SU-DHL-6 (cell line): ENCODE data around the gene LEKR1.

Source experiments
- H2AFZ ChIP-seq: fragments of 200-600 bp; sonication (generic); 2 replicates; pipeline ENCODE4 v1.6.1; 2014; ENCODE audit warnings: low read depth, mild to moderate bottlenecking, moderate library complexity, mixed read lengths, antibody characterized with exemption, low read length; ENCODE audit not compliant: severe bottlenecking
- H3F3A ChIP-seq: fragments of 200-600 bp; shearing (Covaris generic); 2 replicates; pipeline ENCODE4 v1.6.0; 2016; ENCODE audit warnings: antibody characterized with exemption, mild to moderate bottlenecking; ENCODE audit not compliant: insufficient read depth
- H3K27ac ChIP-seq: fragments of 200-600 bp; sonication (generic); 2 replicates; pipeline ENCODE4 v1.5.1; 2016; ENCODE audit warnings: low read depth, mild to moderate bottlenecking, low read length, moderate library complexity, mixed read lengths
- H3K27me3 ChIP-seq: fragments of 200-600 bp; sonication (generic), shearing (Covaris generic); 2 replicates; pipeline ENCODE4 v1.6.0; 2014; ENCODE audit warnings: mild to moderate bottlenecking, low read length
- H3K36me3 ChIP-seq: fragments of 200-600 bp; sonication (generic); 2 replicates; pipeline ENCODE4 v1.6.1; 2014; ENCODE audit warnings: mild to moderate bottlenecking, low read length, mixed read lengths
- H3K4me2 ChIP-seq: fragments of 300-600, 200-600 bp; shearing (Covaris generic), sonication (generic); 2 replicates; pipeline ENCODE4 v1.6.0; 2014; ENCODE audit warnings: low read length, low read depth, mild to moderate bottlenecking; ENCODE audit not compliant: poor library complexity, severe bottlenecking
- H3K4me3 ChIP-seq: fragments of 200-600 bp; sonication (generic); 2 replicates; pipeline ENCODE4 v1.5.1; 2014; ENCODE audit warnings: antibody characterized with exemption, low read length, mild to moderate bottlenecking, mixed read lengths; ENCODE audit not compliant: insufficient read depth, poor library complexity, severe bottlenecking
- H3K79me2 ChIP-seq: fragments of 200-600 bp; sonication (generic); 2 replicates; pipeline ENCODE4 v1.6.1; 2014; ENCODE audit warnings: mild to moderate bottlenecking, low read length, moderate library complexity; ENCODE audit not compliant: insufficient read depth
- H3K9ac ChIP-seq: fragments of 200-600 bp; sonication (generic); 2 replicates; pipeline ENCODE4 v1.7.0; 2014; ENCODE audit warnings: mild to moderate bottlenecking, low read length
- H3K9me2 ChIP-seq: fragments of 200-600 bp; sonication (generic); replicated peaks from 2 replicates; pipeline ENCODE4 v1.6.1; 2014; ENCODE audit warnings: low read length; ENCODE audit not compliant: insufficient read depth
- H3K9me3 ChIP-seq: fragments of 200-600 bp; sonication (generic); 2 replicates; pipeline ENCODE4 v1.6.1; 2014; ENCODE audit warnings: low read length, mixed read lengths; ENCODE audit not compliant: insufficient read depth
- H4K20me1 ChIP-seq: fragments of 200-600 bp; sonication (generic); 2 replicates; pipeline ENCODE4 v1.6.1; 2014; ENCODE audit warnings: low read depth, mild to moderate bottlenecking, antibody characterized with exemption, low read length, moderate library complexity, mixed read lengths
- CTCF ChIP-seq: fragments of 200-600 bp; sonication (generic); IDR thresholded peaks from one replicate; pipeline ENCODE4 v1.5.1; 2017; ENCODE audit warnings: antibody characterized with exemption, mild to moderate bottlenecking, low read length, moderate library complexity; ENCODE audit not compliant: insufficient read depth, poor library complexity, severe bottlenecking
- EZH2phosphoT487 ChIP-seq: fragments of 200-600 bp; sonication (generic), shearing (Covaris generic); conservative IDR thresholded peaks from 2 replicates; pipeline ENCODE4 v1.6.1; 2018; ENCODE audit warnings: mild to moderate bottlenecking, antibody characterized with exemption, low read length, moderate library complexity, mixed read lengths

Gene LEKR1

GRCh38 chr3:157026091-157026490 lies 199.9 kb downstream of the LEKR1 start:
- Histone ChIP-seq H3K4me3 (no peak overlapping the region), H3K9me2 (no peaks in the 10 kb centered on the region), H3K9me3 (no peaks in the 10 kb centered on the region), H3K27ac (no peak overlapping the region), H3K27me3 (no peaks in the 10 kb centered on the region), H3K4me2 (no peak overlapping the region), H2AFZ (no peak overlapping the region), H3K79me2 (no peaks in the 10 kb centered on the region), H3F3A (0 out of 2 replicates have a peak, but pooled peaks cover 3% of the 10 kb centered on the region), H3K36me3 (no peaks in the 10 kb centered on the region), H3K9ac (no peak overlapping the region), H4K20me1 (no peaks in the 10 kb centered on the region)
- no peak for TF ChIP-seq CTCF
- no peak for TF ChIP-seq EZH2phosphoT487

DNA sequence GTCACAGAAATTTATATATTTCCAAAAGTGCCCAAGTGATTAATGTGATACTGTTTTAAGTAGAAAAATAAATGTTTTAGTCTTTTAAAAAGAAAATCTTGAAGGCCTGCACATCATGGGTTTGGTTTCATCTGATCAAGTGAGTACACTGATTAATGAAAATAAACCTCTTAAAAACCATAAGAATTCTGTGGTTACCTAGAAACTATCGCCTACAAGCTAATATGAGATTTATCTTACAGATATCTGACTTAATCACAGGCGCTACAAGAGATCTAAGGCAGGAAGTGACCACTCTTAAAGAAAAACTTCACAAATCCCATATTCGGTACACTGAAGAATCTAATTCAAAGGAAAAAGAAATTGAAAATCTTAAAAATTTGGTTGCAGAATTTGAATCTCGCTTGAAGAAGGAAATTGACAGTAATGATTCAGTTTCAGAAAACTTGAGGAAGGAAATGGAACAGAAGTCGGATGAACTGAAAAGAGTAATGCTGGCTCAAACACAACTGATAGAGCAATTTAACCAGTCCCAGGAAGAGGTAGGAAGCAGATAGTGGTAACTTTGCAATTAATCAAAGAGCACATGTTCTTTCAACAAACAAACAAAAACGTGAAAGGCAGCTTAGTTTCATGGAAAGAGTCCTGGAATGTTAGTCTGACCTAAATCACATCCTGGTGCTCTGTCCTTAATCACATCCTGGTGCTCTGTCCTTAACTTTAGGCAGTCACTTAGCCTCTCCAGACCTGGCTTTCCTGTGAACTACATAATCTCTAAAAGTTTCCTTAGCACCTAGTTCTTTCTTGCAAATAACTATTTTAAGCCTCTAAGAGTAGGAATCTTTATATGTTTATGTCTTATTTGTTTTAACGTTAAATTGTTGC lies 201.9 kb downstream of the LEKR1 start:
- Histone ChIP-seq H3K4me3 (no peak overlapping the region), H3K27ac (no peak overlapping the region), H3K27me3 (no peaks in the 10 kb centered on the region), H4K20me1 (no peaks in the 10 kb centered on the region), H3K36me3 (no peaks in the 10 kb centered on the region), H3K4me2 (no peak overlapping the region), H3K9me3 (no peaks in the 10 kb centered on the region), H2AFZ (no peak overlapping the region), H3K9ac (no peak overlapping the region), H3F3A (0 out of 2 replicates have a peak, but pooled peaks cover 3% of the 10 kb centered on the region), H3K79me2 (no peaks in the 10 kb centered on the region), H3K9me2 (no peaks in the 10 kb centered on the region)
- no peak for TF ChIP-seq CTCF
- no peak for TF ChIP-seq EZH2phosphoT487

- Histone ChIP-seq H3K4me2 (peak overlapping the region; percentile 33), H4K20me1 (no peaks in the 10 kb centered on the region), H3K9me2 (no peaks in the 10 kb centered on the region), H3K36me3 (no peaks in the 10 kb centered on the region), H2AFZ (peak overlapping the region; percentile 66), H3K9me3 (no peaks in the 10 kb centered on the region), H3K4me3 (no peak overlapping the region), H3F3A (0 out of 2 replicates have a peak, but pooled peaks cover 3% of the 10 kb centered on the region), H3K9ac (no peak overlapping the region), H3K27me3 (no peaks in the 10 kb centered on the region), H3K27ac (peak overlapping the region; percentile 51), H3K79me2 (no peaks in the 10 kb centered on the region)
- TF ChIP-seq CTCF (no peak), EZH2phosphoT487 (no peak)
Observed at GRCh38 chr3:157029365-157029790, 203.2 kb downstream of the LEKR1 start.
